ENCODE results near the gene GCGR. TPM values are rescaled to one million over a fixed set of nuclear protein-coding genes. Genes with fewer than 3 reads are reported as not detected.

The GCGR gene
- polyA plus RNA-seq, 1 of the 3 experiments (the other 2 are of a cell fraction): not detected

GRCh38 chr17:81845361-81845760, 41.4 kb downstream of the GCGR start:
- Histone ChIP-seq H3K36me3 (replicated peaks in 1 of 2; ENCODE audit: control insufficient read depth in 1 of 2, insufficient read depth in 2 of 2, low read length in 1 of 2) (peaks cover 53 to 55% of the 10 kb centered on the region in 2 experiments), H3F3A (replicated peaks; ENCODE audit: insufficient read depth) (peaks cover 50% of the 10 kb centered on the region), H3K4me2 (no peak overlapping the region), H3K4me1 (ENCODE audit: control insufficient read depth in 1 of 2, insufficient read depth in 2 of 2, low read depth in 1 of 2, low read length in 1 of 2) (no peaks in the 10 kb centered on the region), H3K27me3 (ENCODE audit: insufficient read depth) (no peaks in the 10 kb centered on the region), H3K79me2 (ENCODE audit: insufficient read depth) (peaks cover 5% of the 10 kb centered on the region), H2AFZ (ENCODE audit: low read depth) (no peak overlapping the region), H3K4me3 (ENCODE audit: low read depth in 2 of 2, low read length in 1 of 2) (no peak overlapping the region), H3K9me2 (no peaks in the 10 kb centered on the region), H3K9ac (no peak overlapping the region), H4K20me1 (ENCODE audit: insufficient read depth) (no peaks in the 10 kb centered on the region; the same call in 1 of the 2 replicates), H3K27ac (ENCODE audit: low read depth in 2 of 2, low read length in 1 of 2) (no peak overlapping the region), H3K9me3 (no peaks in the 10 kb centered on the region)
- TF ChIP-seq CTCF (IDR thresholded peaks at IDR 0.05) (no peak), TCF12 (IDR thresholded peaks at IDR 0.05) (no peak), POLR2AphosphoS5 (IDR thresholded peaks at IDR 0.05; ENCODE audit: low read depth, low read length) (no peak), GATA2 (CRISPR knock-in tag; IDR thresholded peaks at IDR 0.05) (no peak), RFX5 (IDR thresholded peaks at IDR 0.05; ENCODE audit: low read length) (no peak), FOSL2 (IDR thresholded peaks at IDR 0.05; ENCODE audit: borderline replicate concordance, low read depth) (no peak), EP300 (IDR thresholded peaks at IDR 0.05; ENCODE audit: borderline replicate concordance in 1 of 2, low read depth in 1 of 2, low read length in 1 of 2) (no peak), PBX3 (IDR thresholded peaks at IDR 0.05) (no peak), RAD21 (IDR thresholded peaks at IDR 0.05; ENCODE audit: low read length) (no peak), RXRA (IDR thresholded peaks at IDR 0.05; ENCODE audit: borderline replicate concordance, low read depth) (no peak), FOXJ3 (CRISPR knock-in tag; IDR thresholded peaks at IDR 0.05) (no peak), REST (IDR thresholded peaks at IDR 0.05; ENCODE audit: low read depth, low read length) (no peak), TAF1 (IDR thresholded peaks at IDR 0.05; ENCODE audit: borderline replicate concordance, low read depth, low read length) (no peak), FOXM1 (IDR thresholded peaks at IDR 0.05; ENCODE audit: low read depth) (no peak), USF2 (IDR thresholded peaks at IDR 0.05; ENCODE audit: borderline replicate concordance, low read depth, low read length) (no peak)
- WGBS (ENCODE audit: low lambda C conversion rate): 96% methylated on average over 13 of the region's 13 CpGs
- DNase-seq: no peak
- ChIA-PET POLR2A (no interaction called here), CTCF (interaction anchor here (3.5 kb wide), 1 partner anchor 24 kb away, joined by 10 read pairs; no protein-coding TSS in a partner anchor)

All from SK-N-SH (cell line).